Memory B cell (primary cell): Measurements from ENCODE around the gene TSC22D1.
A peak's percentile ranks its signal among the peaks of the same experiment; 100 is the strongest.
"Not testable (repeated sequence)": the region's sequence is repeated elsewhere in the genome, so short reads cannot be mapped to it uniquely, and the experiment has no call there.

Experiments used
- ATAC-seq: fragments of 150-1000 bp; cut with Tn5 transposase; 2 replicates; pipeline ENCODE4 v1.10.0; 2021; ENCODE audit warnings: low read depth, mild to moderate bottlenecking, moderate library complexity
- DNase-seq, 2 donors: peaks; one replicate each; pipeline ENCODE4 v3.0.0; 2022; ENCODE audit warnings: low spot score in 2 of 2
- H3K27ac Mint-ChIP-seq: one replicate; pipeline ENCODE4 v1.8.0; 2022; ENCODE audit warnings: mild to moderate bottlenecking, moderate library complexity, mixed read lengths
- H3K27me3 Mint-ChIP-seq: one replicate; pipeline ENCODE4 v1.8.0; 2022; ENCODE audit warnings: mixed read lengths
- H3K36me3 Mint-ChIP-seq: one replicate; pipeline ENCODE4 v1.8.0; 2022; ENCODE audit warnings: mild to moderate bottlenecking, mixed read lengths
- H3K4me1 Mint-ChIP-seq: one replicate; pipeline ENCODE4 v1.8.0; 2022; ENCODE audit warnings: mixed read lengths
- H3K4me3 Mint-ChIP-seq: one replicate; pipeline ENCODE4 v1.8.0; 2022; ENCODE audit warnings: mild to moderate bottlenecking, moderate library complexity, mixed read lengths
- H3K9me3 Mint-ChIP-seq: one replicate; pipeline ENCODE4 v1.8.0; 2022; ENCODE audit warnings: mixed read lengths

Gene TSC22D1

DNA sequence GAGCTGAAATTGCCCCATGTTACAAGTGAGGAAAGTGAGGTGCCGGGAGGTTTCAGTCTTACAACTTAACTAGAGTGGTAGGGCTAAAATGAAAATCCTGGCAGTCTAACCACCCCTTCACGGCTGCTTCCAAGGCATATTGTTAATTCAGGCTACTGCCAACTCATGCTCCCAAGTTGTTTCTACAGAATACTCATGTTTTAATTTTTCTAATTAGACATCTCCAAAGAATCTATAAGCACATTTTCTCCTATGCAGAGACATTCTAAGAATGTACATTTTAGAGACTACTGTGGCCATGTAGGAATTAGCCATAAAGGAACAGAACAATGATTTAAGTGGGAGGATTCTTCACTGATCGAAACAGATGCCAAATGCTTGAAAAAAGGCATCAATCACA, 7.0 kb upstream of the TSC22D1 start:
- H3K4me3 Mint-ChIP-seq = no peak overlapping the region
- no peaks in the 10 kb centered on the region for H3K36me3 Mint-ChIP-seq
- no peak for DNase-seq
- H3K9me3 Mint-ChIP-seq = no peaks in the 10 kb centered on the region
- no peak for ATAC-seq
- peaks cover 1% of the 10 kb centered on the region for H3K27me3 Mint-ChIP-seq
- H3K27ac Mint-ChIP-seq = no peak overlapping the region
- peaks cover 3% of the 10 kb centered on the region for H3K4me1 Mint-ChIP-seq

DNA sequence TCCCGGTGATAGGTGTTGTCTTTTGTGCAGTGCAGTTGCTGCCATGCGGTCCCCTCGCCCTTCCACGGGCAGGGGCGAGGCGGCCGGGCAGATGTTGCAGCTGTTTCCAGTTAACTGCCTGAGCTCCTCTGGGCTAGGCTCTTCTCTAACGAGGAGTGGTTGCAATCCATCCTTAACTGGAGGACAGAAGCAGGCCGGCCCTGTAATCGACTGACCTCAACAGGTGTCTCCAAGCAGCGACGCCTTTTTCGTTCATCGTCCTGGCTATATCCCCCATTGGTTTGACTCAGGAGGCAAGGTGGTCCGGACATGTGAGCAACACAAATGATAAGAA, 1.9 kb upstream of the TSC22D1 start:
- Mint-ChIP-seq H3K4me1 (peaks cover 27% of the 10 kb centered on the region), H3K27me3 (no peaks in the 10 kb centered on the region), H3K9me3 (no peaks in the 10 kb centered on the region), H3K27ac (peak overlapping the region; percentile 97), H3K36me3 (no peaks in the 10 kb centered on the region), H3K4me3 (peak overlapping the region; percentile 94)
- DNase-seq = no peak
- no peak for ATAC-seq

DNA sequence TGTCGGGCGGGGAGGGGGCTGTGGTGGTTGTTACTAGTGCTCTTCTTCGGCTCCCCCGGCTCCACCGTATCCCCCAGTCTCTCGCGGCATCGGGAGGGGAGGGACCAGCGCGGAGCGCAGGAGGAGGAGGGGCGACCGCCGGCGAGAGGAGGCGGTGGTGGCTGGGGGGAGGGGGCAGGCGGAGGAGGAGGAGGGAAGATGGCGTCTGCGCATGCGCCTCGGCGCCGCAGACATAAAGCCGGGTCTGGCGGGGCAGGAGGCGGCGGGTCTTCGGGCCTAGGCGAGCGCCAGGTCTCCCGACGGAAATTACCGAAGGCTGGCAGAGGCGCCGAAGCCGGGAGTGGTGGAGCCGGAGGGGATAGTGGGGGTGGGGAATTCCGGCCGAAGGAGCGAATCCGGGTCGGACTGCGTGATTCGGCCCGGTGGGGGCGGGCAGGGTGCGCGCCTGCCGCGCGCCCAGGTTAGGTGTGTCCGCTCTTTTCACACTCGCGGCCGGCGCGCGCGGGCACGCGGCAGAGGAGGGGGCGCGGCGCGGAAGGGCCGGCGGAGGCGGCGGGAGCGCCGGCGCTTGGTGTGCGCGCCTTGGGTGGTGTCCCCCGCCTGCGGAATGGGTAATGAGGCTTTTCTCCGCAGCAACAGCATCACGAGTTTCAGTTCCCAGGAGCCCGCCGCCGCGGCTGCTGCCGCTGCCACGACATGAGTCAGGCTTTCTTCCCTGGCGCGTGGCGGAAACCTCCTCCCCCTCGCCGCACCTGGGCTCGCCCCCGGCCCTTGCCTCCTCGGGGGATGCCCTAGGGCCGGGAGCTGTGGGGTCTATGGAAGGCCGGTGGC, 1.3 kb upstream of the TSC22D1 start:
- ATAC-seq = peak; percentile 68
- DNase-seq = peak; percentile 94 to 95
- Mint-ChIP-seq H3K4me3 (peak overlapping the region; percentile 94), H3K9me3 (no peaks in the 10 kb centered on the region), H3K27ac (peak overlapping the region; percentile 97), H3K27me3 (no peaks in the 10 kb centered on the region), H3K4me1 (peaks cover 31% of the 10 kb centered on the region), H3K36me3 (peaks cover under 1% of the 10 kb centered on the region)

DNA sequence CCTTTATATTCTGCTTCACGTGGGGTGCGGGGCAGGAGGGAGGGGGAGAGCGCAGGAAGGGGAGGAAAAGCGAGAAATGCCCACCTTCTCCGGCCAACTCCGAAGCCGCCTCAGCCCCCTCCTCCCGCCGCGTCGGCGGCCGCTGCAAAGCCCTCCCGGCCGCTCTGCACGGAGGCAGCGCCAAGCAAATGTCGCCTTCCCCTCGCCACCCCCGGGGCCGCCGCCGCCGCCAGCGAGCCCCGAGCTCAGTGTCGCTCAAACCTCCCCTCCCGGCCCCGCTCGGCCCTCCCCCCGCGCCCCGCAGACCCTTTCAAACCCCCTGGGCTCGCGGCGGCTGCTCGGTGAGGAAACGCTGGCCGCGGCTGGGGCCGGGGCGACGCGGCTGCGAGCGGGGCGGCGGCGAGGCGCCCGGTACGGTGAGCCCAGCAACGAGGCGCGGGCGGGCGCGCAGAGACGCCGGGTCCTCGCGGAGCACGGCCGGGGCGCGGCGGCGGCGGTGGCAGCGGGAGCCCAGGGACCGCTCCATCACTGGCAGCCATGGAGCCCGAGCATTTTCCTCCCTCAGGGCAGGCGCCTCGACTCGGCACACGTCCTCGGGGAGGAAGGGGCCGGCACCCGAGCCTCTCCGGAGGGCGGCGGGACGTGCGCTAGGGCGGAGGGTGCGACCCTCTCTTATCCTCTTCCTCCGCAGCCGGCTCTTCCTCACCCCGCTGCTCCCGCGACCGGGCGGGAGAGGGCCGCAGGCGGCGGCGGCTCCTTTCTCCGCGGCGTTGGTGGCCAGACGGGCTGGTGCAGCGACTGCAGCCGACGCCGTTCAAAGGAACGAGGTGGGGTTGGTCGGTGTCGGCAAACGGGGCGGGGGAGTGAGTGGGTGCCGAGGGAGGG, 463 bp upstream of the TSC22D1 start:
- H3K9me3 Mint-ChIP-seq = no peaks in the 10 kb centered on the region
- DNase-seq = peak in 1 of 2 donors; percentile 10
- peaks cover 34% of the 10 kb centered on the region for H3K4me1 Mint-ChIP-seq
- peak overlapping the region; percentile 97 for H3K27ac Mint-ChIP-seq
- peak; percentile 5 for ATAC-seq
- H3K36me3 Mint-ChIP-seq = peaks cover 2% of the 10 kb centered on the region
- H3K4me3 Mint-ChIP-seq = peak overlapping the region; percentile 94
- no peaks in the 10 kb centered on the region for H3K27me3 Mint-ChIP-seq

DNA sequence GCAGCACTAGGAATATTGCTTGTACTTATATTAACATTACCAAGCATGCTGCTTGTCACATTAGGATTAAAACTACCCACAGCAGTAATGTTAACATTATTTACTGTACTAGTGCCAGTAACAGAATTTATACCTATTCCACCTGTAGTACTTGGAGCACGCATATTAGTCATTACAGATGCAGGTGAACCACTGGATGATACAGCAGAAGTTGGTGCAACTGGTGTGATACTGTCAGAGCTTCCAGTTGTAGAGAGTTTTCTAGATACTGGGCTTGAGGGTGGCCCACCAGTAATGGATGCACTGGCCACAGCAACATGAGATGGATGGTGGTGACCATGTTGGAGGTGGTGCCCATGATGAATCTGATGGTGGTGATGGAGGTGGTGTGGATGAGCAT, 1.1 kb downstream of the TSC22D1 start:
- peak overlapping the region; percentile 88 for H3K27ac Mint-ChIP-seq

DNA sequence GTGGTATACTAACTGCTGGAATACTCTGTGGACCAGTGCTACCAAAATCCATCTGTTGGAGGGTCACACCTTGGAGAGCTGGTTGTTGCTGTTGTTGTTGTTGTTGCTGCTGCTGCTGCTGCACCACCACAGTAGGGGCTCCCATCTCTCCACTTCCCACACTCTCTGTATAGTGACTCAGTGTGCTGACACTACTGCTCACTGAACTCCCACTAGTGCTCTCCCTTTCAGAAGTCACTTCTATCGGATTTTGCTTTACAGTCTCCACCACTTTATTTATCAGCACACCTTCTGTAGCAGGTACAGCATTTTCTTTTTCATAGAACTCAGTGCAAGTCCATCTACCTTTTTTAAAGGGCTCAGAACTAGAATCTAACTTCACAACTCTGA, 1.7 kb downstream of the TSC22D1 start:
- Mint-ChIP-seq H3K4me1 (peaks cover 34% of the 10 kb centered on the region), H3K9me3 (no peaks in the 10 kb centered on the region), H3K36me3 (peaks cover 2% of the 10 kb centered on the region), H3K27me3 (no peaks in the 10 kb centered on the region), H3K27ac (no peak overlapping the region), H3K4me3 (no peak overlapping the region)
- DNase-seq (no peak), ATAC-seq (no peak)

More for the DNA sequence above, 1.1 kb downstream of the TSC22D1 start:
- Mint-ChIP-seq H3K4me3 (peak overlapping the region; percentile 94), H3K27me3 (no peaks in the 10 kb centered on the region), H3K9me3 (no peaks in the 10 kb centered on the region), H3K36me3 (peaks cover 2% of the 10 kb centered on the region), H3K4me1 (peaks cover 34% of the 10 kb centered on the region)
- ATAC-seq = no peak
- DNase-seq = no peak

DNA sequence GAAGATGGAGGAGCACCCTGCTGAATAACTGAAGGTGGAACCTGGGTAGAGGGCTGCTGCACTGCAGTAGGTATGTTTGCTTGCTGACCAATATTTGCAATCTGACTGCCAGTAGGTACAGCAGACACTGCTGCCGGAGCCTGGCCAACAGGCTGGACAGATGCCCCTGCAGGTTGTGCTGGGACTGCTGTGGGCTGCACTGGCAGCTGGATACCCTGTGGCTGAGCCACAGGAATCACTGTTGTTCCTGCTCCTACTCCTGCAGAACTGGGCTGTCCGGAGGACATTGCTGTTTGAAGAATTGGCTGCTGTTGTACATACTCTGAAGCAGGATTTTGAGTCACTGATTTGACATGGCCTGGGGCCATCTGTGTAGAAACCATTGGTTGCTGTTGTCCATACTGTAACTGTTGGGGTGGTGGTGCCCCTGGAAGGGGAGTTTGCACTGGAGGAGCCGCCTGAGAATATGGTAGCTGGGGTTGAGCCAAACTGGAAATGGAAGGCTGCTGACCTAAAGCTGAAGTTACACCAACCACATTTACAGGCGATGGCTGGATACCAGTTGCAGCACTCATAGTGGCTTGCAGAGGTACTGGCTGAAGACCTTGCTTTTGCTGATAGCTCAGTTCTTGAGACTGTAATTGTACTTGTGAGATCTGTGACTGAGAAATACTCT, 2.2 kb downstream of the TSC22D1 start:
- H3K4me3 Mint-ChIP-seq = no peak overlapping the region
- ATAC-seq (no peak), DNase-seq (no peak)
- no peaks in the 10 kb centered on the region for H3K27me3 Mint-ChIP-seq
- no peaks in the 10 kb centered on the region for H3K9me3 Mint-ChIP-seq
- H3K27ac Mint-ChIP-seq = no peak overlapping the region
- peaks cover 2% of the 10 kb centered on the region for H3K36me3 Mint-ChIP-seq
- H3K4me1 Mint-ChIP-seq = peaks cover 36% of the 10 kb centered on the region

DNA sequence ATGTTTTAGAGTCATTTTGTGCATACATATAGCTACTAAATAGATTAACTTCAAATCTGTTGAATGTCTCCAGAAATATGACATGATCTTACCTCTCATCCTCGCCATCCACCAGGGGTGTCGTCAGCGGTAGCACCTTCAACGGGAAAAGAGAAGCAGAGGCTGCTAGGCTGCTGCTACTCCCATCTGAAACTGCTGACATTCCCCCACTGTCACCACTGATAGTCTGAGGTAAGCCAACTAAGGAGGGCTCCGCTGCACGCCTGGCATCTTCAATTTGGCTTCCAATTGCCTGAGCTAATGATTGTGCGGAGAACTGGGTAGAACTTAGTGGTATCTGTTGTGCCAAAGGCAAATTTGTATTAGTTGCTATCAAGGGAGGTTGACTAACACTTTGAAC, 3.1 kb downstream of the TSC22D1 start:
- no peaks in the 10 kb centered on the region for H3K27me3 Mint-ChIP-seq
- H3K4me3 Mint-ChIP-seq = no peak overlapping the region
- no peak overlapping the region for H3K27ac Mint-ChIP-seq
- DNase-seq (no peak), ATAC-seq (no peak)
- H3K4me1 Mint-ChIP-seq = peaks cover 38% of the 10 kb centered on the region
- H3K36me3 Mint-ChIP-seq = peaks cover 2% of the 10 kb centered on the region
- H3K9me3 Mint-ChIP-seq = no peaks in the 10 kb centered on the region

DNA sequence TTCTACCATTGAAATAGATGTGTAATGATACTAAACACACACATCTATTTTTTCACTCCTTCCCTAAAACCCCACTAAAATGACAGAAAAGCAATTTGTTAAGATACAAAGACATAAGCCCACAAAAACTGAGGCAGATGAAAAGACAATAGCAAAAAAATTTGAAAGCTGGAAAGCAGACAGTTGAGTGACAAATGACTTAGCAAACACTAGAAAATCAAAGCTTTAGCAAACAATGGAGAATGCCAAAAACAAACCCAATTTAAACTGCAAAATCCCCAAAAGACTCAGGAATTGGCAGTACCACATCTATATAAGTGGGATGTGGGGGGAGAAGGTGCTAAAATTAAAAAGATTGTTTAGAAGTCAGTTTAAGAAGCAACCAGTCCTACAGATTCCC, 9.5 kb downstream of the TSC22D1 start:
- Mint-ChIP-seq H3K9me3 (no peaks in the 10 kb centered on the region), H3K4me1 (peaks cover 7% of the 10 kb centered on the region), H3K27me3 (no peaks in the 10 kb centered on the region), H3K36me3 (peaks cover 2% of the 10 kb centered on the region), H3K4me3 (no peak overlapping the region), H3K27ac (no peak overlapping the region)
- ATAC-seq (no peak), DNase-seq (no peak)

DNA sequence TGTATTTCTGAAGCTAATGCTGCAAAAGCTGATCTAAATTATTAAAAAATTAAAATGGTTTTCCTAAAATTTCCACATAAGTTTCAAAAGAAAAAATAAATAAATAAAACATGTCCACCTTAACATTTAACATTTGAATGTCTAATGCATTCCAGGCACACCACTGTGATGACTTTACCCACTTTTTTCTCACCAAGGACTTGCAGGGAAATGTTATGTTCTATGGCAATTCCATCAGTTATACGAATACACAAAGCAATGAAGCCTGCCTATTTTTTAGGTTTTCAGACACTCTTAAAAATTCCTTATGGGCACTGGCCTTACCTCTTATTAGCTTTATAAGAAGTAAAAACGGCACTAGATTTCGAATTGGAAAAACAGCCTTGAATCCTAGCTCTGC, 10.2 kb downstream of the TSC22D1 start:
- Mint-ChIP-seq H3K27ac (no peak overlapping the region), H3K4me3 (no peak overlapping the region), H3K9me3 (no peaks in the 10 kb centered on the region), H3K4me1 (peaks cover 7% of the 10 kb centered on the region), H3K27me3 (no peaks in the 10 kb centered on the region), H3K36me3 (peaks cover 2% of the 10 kb centered on the region)
- no peak for ATAC-seq
- no peak for DNase-seq

DNA sequence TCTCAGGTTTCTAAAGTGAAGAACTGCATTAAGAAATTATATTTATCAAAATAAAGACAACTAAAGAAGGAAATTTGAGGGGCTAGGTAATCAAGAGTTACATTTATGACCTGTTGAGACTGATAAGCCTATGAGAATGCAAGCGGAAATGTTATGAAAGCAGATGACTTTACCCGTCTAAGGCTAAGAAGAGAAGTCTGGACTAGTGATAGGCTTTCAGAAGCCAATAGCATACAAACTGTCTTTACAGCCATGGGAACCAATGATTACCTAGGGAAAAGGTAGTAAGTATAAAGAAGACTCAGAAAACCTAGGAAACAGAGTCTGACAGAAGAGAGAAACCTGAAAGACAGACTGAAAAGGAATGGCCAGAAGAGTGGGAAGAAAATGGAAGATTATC, 11.2 kb downstream of the TSC22D1 start:
- no peak for DNase-seq
- peaks cover 2% of the 10 kb centered on the region for H3K36me3 Mint-ChIP-seq
- H3K4me1 Mint-ChIP-seq = peaks cover 7% of the 10 kb centered on the region
- no peak for ATAC-seq
- H3K27ac Mint-ChIP-seq = no peak overlapping the region
- no peaks in the 10 kb centered on the region for H3K9me3 Mint-ChIP-seq
- H3K4me3 Mint-ChIP-seq = no peak overlapping the region
- no peaks in the 10 kb centered on the region for H3K27me3 Mint-ChIP-seq

DNA sequence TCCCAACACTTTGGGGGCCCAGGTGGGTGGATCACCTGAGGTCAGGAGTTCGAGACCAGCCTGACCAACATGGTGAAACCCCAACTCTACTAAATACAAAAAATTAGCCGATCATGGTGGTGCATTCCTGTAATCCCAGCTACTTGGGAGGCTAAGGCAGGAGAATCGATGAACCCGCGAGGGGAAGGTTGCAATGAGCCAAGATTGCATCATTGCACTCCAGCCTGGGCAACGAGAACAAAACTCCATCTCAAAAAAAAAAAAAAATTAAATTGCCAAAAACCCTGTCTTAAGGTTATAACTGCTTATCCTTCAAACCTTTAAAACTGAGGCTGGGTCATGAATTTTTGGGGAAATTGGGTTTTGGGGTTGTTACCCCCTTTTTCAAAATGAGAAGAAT, 13.3 kb downstream of the TSC22D1 start:
- not testable (repeated sequence) for H3K4me1 Mint-ChIP-seq, H3K27me3 Mint-ChIP-seq, H3K36me3 Mint-ChIP-seq, H3K4me3 Mint-ChIP-seq, H3K9me3 Mint-ChIP-seq, ATAC-seq, H3K27ac Mint-ChIP-seq, DNase-seq

DNA sequence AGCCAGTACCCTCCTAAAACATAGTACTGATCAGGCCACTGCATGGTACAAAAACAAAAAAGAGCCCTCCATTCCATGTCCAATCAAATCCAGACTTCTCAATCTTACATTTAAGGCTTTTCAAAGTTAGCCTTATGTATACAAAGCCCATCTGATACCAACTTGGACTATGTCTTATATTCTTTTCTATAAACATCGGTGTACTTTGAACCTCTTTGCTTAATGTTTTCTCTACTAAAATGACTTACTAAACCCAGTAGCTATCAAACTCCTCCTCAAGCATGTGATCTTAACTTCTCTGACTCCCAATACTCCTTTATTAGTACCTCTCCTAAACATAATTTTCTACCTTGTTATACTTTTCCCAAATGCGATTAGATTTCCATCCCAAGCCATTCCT, 14.8 kb downstream of the TSC22D1 start:
- Mint-ChIP-seq H3K27ac (no peak overlapping the region), H3K36me3 (no peaks in the 10 kb centered on the region), H3K4me1 (no peaks in the 10 kb centered on the region), H3K9me3 (no peaks in the 10 kb centered on the region), H3K27me3 (no peaks in the 10 kb centered on the region), H3K4me3 (no peak overlapping the region)
- DNase-seq (no peak), ATAC-seq (no peak)

DNA sequence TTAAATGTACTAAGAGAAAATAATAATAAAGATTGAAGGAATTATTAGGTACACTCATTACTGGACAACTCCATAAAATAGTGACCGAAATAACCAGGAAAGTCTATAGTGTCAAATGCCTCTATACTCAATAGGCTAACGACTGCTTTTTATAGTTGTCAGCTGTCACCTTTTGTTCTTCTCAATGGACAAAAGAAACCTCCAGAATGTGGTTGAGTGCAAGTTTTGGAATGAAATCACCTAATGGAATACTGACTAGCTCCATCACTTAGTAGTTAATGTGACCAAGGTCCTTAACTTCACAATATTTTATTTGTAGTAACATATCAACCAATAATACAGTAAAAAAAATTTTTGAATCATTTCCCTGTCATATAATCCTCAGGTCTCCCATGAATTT, 18.1 kb downstream of the TSC22D1 start:
- DNase-seq (no peak), ATAC-seq (no peak)
- no peak overlapping the region for H3K4me3 Mint-ChIP-seq
- no peaks in the 10 kb centered on the region for H3K4me1 Mint-ChIP-seq
- no peaks in the 10 kb centered on the region for H3K27me3 Mint-ChIP-seq
- H3K9me3 Mint-ChIP-seq = no peaks in the 10 kb centered on the region
- H3K27ac Mint-ChIP-seq = no peak overlapping the region
- H3K36me3 Mint-ChIP-seq = no peaks in the 10 kb centered on the region
